OCI-LY7 (cell line): ENCODE data around the gene EPS8L1. TPM values are rescaled to one million over a fixed set of nuclear protein-coding genes. Genes with fewer than 3 reads are reported as not detected.
"Not testable (repeated sequence)": the region's sequence is repeated elsewhere in the genome, so short reads cannot be mapped to it uniquely, and the experiment has no call there.

Experiments used
- BruUV-seq: library from RNA; stranded (reverse); fragments of 400-500 nt; replicated peaks from 2 replicates; lab custom pipeline; 2021; lab: Mats Ljungman, UMichigan
- CTCF ChIA-PET: fragments of 300-600 bp; sonication (Branson Sonifier 250); formaldehyde crosslinking; loops from one replicate; lab custom pipeline; 2022; ENCODE audit warnings: antibody characterized with exemption; ENCODE audit not compliant: unreplicated experiment; lab: Charles Lee
- POLR2A ChIA-PET: fragments of 300-600 bp; sonication (Branson Sonifier 250); formaldehyde crosslinking; loops from one replicate; lab custom pipeline; 2022; ENCODE audit warnings: antibody characterized with exemption; lab: Charles Lee
- DNase-seq: peaks from one replicate; pipeline ENCODE4 v3.0.0-alpha.2; 2015; ENCODE audit warnings: low spot score
- H2AFZ ChIP-seq: fragments of 200-600 bp; sonication (generic), shearing (Covaris generic); 2 replicates; pipeline ENCODE4 v1.6.1; 2014; ENCODE audit warnings: mild to moderate bottlenecking, antibody characterized with exemption, low read length, moderate library complexity
- H3K27ac ChIP-seq: fragments of 200-600 bp; sonication (generic); 2 replicates; pipeline ENCODE4 v1.5.1; 2014; ENCODE audit warnings: mixed run types, low read depth, mild to moderate bottlenecking, moderate library complexity, low read length, inconsistent platforms; ENCODE audit not compliant: poor library complexity, severe bottlenecking
- H3K36me3 ChIP-seq: fragments of 200-600 bp; sonication (generic); 2 replicates; pipeline ENCODE4 v1.6.1; 2014; ENCODE audit warnings: mild to moderate bottlenecking, antibody characterized with exemption, low read length, moderate library complexity, mixed read lengths; ENCODE audit not compliant: insufficient read depth
- H3K4me1 ChIP-seq: fragments of 200-600 bp; sonication (generic); 2 replicates; pipeline ENCODE4 v1.5.1; 2014; ENCODE audit warnings: mild to moderate bottlenecking, low read length; ENCODE audit not compliant: insufficient read depth, poor library complexity, severe bottlenecking
- H3K4me2 ChIP-seq: fragments of 200-600 bp; sonication (generic); 2 replicates; pipeline ENCODE4 v1.6.1; 2014; ENCODE audit warnings: mild to moderate bottlenecking, low read length
- H3K4me3 ChIP-seq: fragments of 200-600 bp; sonication (generic); 2 replicates; pipeline ENCODE4 v1.5.1; 2014; ENCODE audit warnings: mild to moderate bottlenecking, low read depth, low read length; ENCODE audit not compliant: poor library complexity, severe bottlenecking
- H3K79me2 ChIP-seq: fragments of 200-600 bp; sonication (generic); 2 replicates; pipeline ENCODE4 v1.6.1; 2016; ENCODE audit warnings: low read depth, mild to moderate bottlenecking, low read length, moderate library complexity, mixed read lengths; ENCODE audit not compliant: insufficient read depth
- H3K9me2 ChIP-seq: fragments of 200-600 bp; sonication (generic); 2 replicates; pipeline ENCODE4 v1.6.1; 2016; ENCODE audit warnings: mild to moderate bottlenecking, low read length, mixed read lengths; ENCODE audit not compliant: insufficient read depth
- H3K9me3 ChIP-seq: fragments of 200-600 bp; sonication (generic); 2 replicates; pipeline ENCODE4 v1.6.1; 2014; ENCODE audit warnings: mild to moderate bottlenecking, mixed run types, low read length, mixed read lengths
- H4K20me1 ChIP-seq: fragments of 200-600 bp; sonication (generic); 2 replicates; pipeline ENCODE4 v1.6.1; 2014; ENCODE audit warnings: mild to moderate bottlenecking, antibody characterized with exemption, low read length, moderate library complexity, mixed read lengths; ENCODE audit not compliant: insufficient read depth
- CTCF ChIP-seq: fragments of 200-600 bp; sonication (generic); conservative IDR thresholded peaks from 2 replicates; pipeline ENCODE4 v1.5.1; 2014; ENCODE audit warnings: mild to moderate bottlenecking, antibody characterized with exemption, low read length, moderate library complexity, mixed read lengths
- EZH2phosphoT487 ChIP-seq: fragments of 200-600 bp; sonication (generic); IDR thresholded peaks from 2 replicates; pipeline ENCODE4 v1.6.1; 2018; ENCODE audit warnings: low read depth, borderline replicate concordance, mild to moderate bottlenecking, mixed run types, antibody characterized with exemption, low read length, moderate library complexity, mixed read lengths
- intact Hi-C: fragments of 100-400 bp; cut with micrococcal nuclease; formaldehyde crosslinking; loops from one replicate; pipeline ENCODE4 v1.10.0; 2022; ENCODE audit not compliant: unreplicated experiment
- total RNA-seq, 2 experiments: library from RNA; depleted of rRNA in 1 of 2; stranded (reverse); fragments of >200 nt in 1 of 2; shearing (Covaris generic) in 1 of 2; gene quantifications; 2 replicates each; pipeline ENCODE4 v1.2.3, GENCODE V29; 2014 to 2022

The EPS8L1 gene
- total RNA-seq, 2 experiments from 2014 or later: 11.1 to 12.5 TPM

GRCh38 chr19:55106591-55106990, 30.9 kb downstream of the EPS8L1 start:
- Histone ChIP-seq H3K4me2 (no peak overlapping the region), H3K79me2 (peaks cover 12% of the 10 kb centered on the region), H3K4me3 (no peak overlapping the region), H3K9me2 (no peaks in the 10 kb centered on the region), H3K9me3 (no peaks in the 10 kb centered on the region), H2AFZ (no peak overlapping the region), H3K27ac (no peak overlapping the region), H4K20me1 (0 out of 2 replicates have a peak, but pooled peaks cover 4% of the 10 kb centered on the region), H3K4me1 (no peaks in the 10 kb centered on the region), H3K36me3 (peaks cover 85% of the 10 kb centered on the region)
- POLR2A ChIA-PET: no interaction called here
- CTCF ChIA-PET: no interaction called here
- TF ChIP-seq EZH2phosphoT487: no peak
- intact Hi-C loops: no loop called here
- no peak for DNase-seq
- BruUV-seq: no TSS peak

GRCh38 chr19:55107252-55107651, 31.6 kb downstream of the EPS8L1 start:
- CTCF ChIA-PET, H3K4me2 ChIP-seq, DNase-seq, H2AFZ ChIP-seq, H3K9me3 ChIP-seq, H3K4me3 ChIP-seq, H3K9me2 ChIP-seq, H3K27ac ChIP-seq, BruUV-seq, POLR2A ChIA-PET, H4K20me1 ChIP-seq, H3K4me1 ChIP-seq, intact Hi-C loops: not testable (repeated sequence)
- Histone ChIP-seq H3K36me3 (peaks cover 85% of the 10 kb centered on the region), H3K79me2 (peaks cover 18% of the 10 kb centered on the region)

GRCh38 chr19:55109527-55110291, 34.0 kb downstream of the EPS8L1 start:
- peaks cover 14% of the 10 kb centered on the region; the same call in 1 of the 2 replicates for H4K20me1 ChIP-seq
- no peaks in the 10 kb centered on the region for H3K9me2 ChIP-seq
- TF ChIP-seq EZH2phosphoT487 (no peak), CTCF (no peak)
- POLR2A ChIA-PET: no interaction called here
- BruUV-seq: no TSS peak
- no peak overlapping the region for H3K27ac ChIP-seq
- H3K4me1 ChIP-seq: peaks cover 25% of the 10 kb centered on the region
- CTCF ChIA-PET: no interaction called here
- no peak overlapping the region for H3K4me3 ChIP-seq
- intact Hi-C loops: no loop called here
- H3K9me3 ChIP-seq: no peaks in the 10 kb centered on the region
- no peak overlapping the region for H3K4me2 ChIP-seq
- no peak overlapping the region for H2AFZ ChIP-seq
- peaks cover 39% of the 10 kb centered on the region for H3K79me2 ChIP-seq
- H3K36me3 ChIP-seq: peaks cover 77% of the 10 kb centered on the region
- no peak for DNase-seq
